GM10266 (cell line): Measurements from ENCODE around the gene VLDLR.

Experiments used
- DNase-seq: peaks from one replicate; pipeline ENCODE4 v3.0.0; 2012; ENCODE audit errors: extremely low spot score
- TF ChIP-seq, protein P1 (sequence below): IDR thresholded peaks from 2 replicates; pipeline ENCODE4 v1.5.1; 2012; ENCODE audit warnings: mild to moderate bottlenecking, low read depth; ENCODE audit not compliant: control insufficient read depth, insufficient read depth; ENCODE audit errors: missing control alignments

The VLDLR gene

DNA sequence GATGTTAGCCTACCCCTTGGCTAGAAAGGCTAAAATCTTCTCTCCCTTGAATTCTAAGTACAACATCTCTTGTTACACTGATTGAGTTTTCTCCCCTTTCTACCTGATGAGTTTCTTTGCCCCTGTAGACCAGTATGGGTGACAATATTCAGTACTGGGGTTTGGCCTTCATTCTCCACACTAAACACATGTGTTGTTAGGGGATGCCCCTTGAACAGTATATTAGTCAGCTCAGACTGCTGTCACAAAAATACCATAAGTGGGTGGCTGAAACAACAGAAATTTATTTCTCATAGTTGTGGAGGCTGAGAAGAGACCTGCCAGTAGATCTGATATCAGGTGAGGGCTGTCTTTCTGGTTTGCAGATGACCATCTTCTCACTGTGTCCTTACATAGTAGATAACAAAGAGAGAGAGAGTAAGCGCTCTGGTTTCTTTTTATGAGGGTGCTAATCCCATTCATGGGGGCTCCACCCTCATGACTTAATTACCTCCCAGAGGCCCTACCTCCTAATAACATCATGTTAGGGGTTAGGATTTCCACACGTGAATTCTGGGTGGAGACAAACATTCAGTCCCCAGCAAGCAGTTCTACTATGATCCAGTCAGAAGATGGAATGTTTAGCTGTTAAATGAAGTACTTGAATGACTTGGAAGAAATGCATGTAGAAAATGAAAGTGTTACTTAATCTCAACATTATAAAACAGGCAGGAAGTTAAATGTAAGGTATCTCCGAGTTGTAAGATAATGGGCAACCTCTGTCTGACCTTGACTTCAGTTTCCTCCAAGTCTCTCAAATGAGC, 17.5 kb downstream of the VLDLR start:
- TF ChIP-seq, protein P1, sequence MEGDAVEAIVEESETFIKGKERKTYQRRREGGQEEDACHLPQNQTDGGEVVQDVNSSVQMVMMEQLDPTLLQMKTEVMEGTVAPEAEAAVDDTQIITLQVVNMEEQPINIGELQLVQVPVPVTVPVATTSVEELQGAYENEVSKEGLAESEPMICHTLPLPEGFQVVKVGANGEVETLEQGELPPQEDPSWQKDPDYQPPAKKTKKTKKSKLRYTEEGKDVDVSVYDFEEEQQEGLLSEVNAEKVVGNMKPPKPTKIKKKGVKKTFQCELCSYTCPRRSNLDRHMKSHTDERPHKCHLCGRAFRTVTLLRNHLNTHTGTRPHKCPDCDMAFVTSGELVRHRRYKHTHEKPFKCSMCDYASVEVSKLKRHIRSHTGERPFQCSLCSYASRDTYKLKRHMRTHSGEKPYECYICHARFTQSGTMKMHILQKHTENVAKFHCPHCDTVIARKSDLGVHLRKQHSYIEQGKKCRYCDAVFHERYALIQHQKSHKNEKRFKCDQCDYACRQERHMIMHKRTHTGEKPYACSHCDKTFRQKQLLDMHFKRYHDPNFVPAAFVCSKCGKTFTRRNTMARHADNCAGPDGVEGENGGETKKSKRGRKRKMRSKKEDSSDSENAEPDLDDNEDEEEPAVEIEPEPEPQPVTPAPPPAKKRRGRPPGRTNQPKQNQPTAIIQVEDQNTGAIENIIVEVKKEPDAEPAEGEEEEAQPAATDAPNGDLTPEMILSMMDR, result no peak
- DNase-seq, result peak; percentile 31

DNA sequence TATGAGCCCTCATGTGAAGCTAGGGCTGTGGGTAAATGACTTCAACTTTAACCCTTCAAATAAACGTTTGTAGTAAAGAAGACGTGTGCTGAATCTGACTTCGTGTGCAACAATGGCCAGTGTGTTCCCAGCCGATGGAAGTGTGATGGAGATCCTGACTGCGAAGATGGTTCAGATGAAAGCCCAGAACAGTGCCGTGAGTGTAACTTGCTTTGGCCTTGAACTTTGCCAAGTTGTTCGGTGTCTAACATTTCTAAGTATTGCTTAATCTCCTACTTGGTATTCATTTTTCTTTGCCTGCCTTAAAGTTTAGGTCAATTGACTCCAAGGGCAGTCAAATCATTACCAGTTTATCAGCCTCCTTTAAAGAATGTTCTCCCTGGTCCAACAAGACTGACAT, 18.2 kb downstream of the VLDLR start:
- no peak for DNase-seq
- TF ChIP-seq, protein P1, result no peak

DNA sequence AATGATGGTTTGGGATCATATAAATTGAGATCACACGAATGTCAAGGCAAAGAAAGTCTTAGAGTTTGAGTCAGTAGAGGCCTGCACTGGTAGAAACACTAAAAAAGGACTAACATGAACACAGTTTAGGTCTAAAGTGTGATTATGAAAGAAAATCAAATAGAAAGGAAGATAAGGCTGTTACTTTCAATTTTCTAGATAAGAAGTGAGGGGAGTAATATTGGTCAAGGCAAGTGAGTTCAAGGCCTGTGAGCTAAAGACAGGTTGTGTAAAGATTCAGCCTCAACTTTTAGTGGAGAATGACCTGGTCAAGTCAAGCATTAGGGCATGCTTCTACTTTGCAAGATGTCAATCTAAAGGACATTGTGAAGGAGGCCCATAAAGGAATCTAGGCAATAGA, 19.0 kb downstream of the VLDLR start:
- DNase-seq, result no peak
- TF ChIP-seq, protein P1, result no peak

DNA sequence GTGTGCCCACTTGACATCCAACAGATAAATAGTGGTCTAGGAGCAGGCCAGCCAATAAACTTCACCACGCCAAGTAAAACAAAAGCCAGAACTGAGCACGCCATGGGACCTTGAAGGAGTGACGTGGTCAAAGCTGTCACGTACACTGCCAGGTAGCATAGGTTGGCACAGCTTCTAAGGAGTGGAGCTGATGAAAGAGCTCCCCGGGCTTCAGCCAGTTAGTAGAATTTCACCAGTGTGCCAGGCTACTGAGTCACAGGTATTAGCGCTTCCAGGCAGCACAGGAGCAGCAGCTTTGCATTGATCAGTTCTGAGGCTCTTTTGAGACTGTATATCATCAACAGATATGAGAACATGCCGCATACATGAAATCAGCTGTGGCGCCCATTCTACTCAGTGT, 19.4 kb downstream of the VLDLR start:
- no peak for DNase-seq
- TF ChIP-seq, protein P1, result no peak

DNA sequence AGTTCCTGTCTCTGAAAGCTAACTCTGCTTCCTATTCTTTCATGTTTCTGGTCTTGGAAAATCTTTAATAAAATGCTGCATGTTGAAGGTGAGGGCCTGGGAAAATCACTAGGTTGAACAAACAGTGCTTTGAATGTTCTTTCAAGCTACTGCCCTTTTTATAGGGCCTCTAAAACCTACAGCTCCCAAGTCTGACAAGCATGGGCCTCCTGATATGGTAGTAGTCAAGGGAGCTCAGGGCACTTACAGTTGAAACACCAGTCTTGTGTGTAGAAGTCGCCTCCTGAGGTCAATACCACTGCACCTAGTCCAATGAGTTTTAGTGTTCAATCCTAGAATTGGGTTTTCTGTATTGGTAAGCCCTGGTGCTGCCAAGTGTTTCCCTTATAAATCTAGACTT, 20.5 kb downstream of the VLDLR start:
- TF ChIP-seq, protein P1, result no peak
- no peak for DNase-seq

DNA sequence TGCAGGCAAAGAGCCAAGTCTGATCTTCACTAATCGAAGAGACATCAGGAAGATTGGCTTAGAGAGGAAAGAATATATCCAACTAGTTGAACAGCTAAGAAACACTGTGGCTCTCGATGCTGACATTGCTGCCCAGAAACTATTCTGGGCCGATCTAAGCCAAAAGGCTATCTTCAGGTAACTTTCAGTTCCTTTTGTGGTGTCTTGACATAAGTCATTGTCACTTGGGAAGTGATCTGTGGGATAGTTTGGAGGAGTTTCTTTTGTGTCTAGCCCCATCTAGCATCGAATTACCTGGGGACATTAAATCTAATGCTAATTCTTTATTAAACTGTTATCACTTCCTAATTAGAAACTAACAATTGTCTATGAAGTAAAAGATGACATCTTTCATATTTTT, 24.0 kb downstream of the VLDLR start:
- no peak for DNase-seq
- TF ChIP-seq, protein P1, result no peak

DNA sequence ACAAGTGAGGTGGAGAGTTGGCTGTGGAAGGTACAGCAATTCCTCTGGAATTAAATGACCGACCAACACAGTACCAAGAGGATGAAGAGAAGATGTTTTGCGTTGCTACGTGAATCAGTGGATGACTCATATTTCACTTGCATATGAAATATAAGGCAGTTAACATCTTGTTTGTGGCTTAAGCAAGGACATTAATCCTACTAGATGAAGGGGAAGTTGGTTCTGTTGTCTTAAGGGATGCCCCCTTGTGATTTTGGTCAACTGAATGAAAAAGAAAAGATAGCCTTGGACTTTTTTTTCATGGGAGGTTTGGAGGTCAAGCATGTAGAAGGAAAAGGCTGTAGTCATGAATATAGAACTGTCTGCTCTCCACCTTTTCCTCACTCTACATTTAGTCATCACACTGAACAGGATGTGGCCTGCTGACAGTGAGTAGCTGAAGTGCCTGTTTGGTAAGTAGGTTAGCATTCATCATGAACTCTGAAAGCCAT, 33.9 kb downstream of the VLDLR start:
- DNase-seq, result peak; percentile 20
- TF ChIP-seq, protein P1, result no peak
